Activated T-cell treated with anti-CD3 and anti-CD28 coated beads, Interleukin-2, amount 50 U/mL, for 72 hours (primary cell): Measurements from ENCODE around the gene ERICH3. TPM values are rescaled to one million over a fixed set of nuclear protein-coding genes. Genes with fewer than 3 reads are reported as not detected.
A peak's percentile ranks its signal among the peaks of the same experiment; 100 is the strongest.

Source experiments
- ATAC-seq, 2 donors: fragments of 150-1000 bp; cut with Tn5 transposase; replicated peaks in 1 of 2; 2 replicates each; pipeline ENCODE4 v1.10.0; 2021; ENCODE audit warnings: moderate library complexity in 2 of 2, mild to moderate bottlenecking in 1 of 2
- DNase-seq, 2 donors: peaks; one replicate each; pipeline ENCODE4 v3.0.0; 2021 to 2022; ENCODE audit warnings: mixed read lengths in 1 of 2
- H3K27ac Mint-ChIP-seq: one replicate; pipeline ENCODE4 v1.8.0; 2022; ENCODE audit warnings: mild to moderate bottlenecking, moderate library complexity, mixed read lengths
- H3K27me3 Mint-ChIP-seq: one replicate; pipeline ENCODE4 v1.8.0; 2022; ENCODE audit warnings: low read depth, mixed read lengths
- H3K36me3 Mint-ChIP-seq, 2 donors: one replicate each; pipeline ENCODE4 v1.8.0; 2022; ENCODE audit warnings: mixed read lengths in 2 of 2, mild to moderate bottlenecking in 1 of 2; ENCODE audit not compliant: insufficient read depth in 2 of 2
- H3K4me1 Mint-ChIP-seq: one replicate; pipeline ENCODE4 v1.8.0; 2022; ENCODE audit warnings: low read depth, mixed read lengths
- H3K4me3 Mint-ChIP-seq, 2 donors: one replicate each; pipeline ENCODE4 v1.8.0; 2022; ENCODE audit warnings: mild to moderate bottlenecking in 2 of 2, mixed read lengths in 2 of 2, moderate library complexity in 2 of 2
- H3K9me3 Mint-ChIP-seq, 2 donors: one replicate each; pipeline ENCODE4 v1.8.0; 2022; ENCODE audit warnings: mixed read lengths in 2 of 2
- total RNA-seq, 2 donors: library from RNA; stranded (reverse); gene quantifications; one replicate each; pipeline ENCODE4 v1.2.3, GENCODE V29; 2022

ERICH3 gene
- total RNA-seq, 2 donors from 2014 or later = not detected

DNA sequence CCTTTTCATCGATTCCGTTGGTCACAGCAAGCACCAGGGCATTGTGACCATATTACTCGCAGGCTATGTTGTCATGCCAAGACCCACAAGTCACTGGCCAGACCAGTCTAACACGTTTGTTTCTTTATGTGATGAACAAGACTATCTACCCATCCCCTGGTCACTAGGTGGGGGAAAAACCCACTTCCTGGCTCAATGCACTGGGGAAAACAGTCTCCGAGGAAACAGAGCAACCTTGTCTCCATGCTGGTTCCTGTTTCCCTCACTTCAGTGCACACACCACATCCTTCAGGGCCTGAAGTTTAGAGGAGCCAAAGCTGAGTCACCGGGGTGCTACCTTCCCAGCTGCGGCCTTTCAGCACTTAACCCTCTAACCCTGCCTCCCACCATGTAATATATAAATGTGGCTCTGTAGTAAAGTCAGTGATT, 20.9 kb downstream of the ERICH3 start:
- no peak overlapping the region for H3K4me3 Mint-ChIP-seq
- no peak overlapping the region for H3K27ac Mint-ChIP-seq
- peaks cover 6% of the 10 kb centered on the region for H3K27me3 Mint-ChIP-seq

DNA sequence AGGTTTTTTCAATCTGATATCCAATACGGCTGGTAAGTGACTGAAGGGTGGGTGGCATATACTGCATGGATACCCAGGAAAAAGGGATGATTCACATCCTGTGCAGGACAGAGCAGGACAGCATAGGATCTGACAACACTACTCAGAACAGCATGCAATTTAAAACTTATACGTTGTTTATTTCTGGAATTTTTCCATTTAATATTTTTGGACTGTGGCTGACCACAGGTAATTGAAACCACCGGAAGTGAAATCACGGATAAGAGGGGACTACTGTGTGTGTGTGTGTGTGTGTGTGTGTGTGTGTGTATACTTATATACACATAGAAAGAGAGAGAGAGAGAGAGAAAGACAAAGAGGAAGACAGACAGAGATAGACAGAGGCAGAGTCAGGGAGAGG, 23.0 kb downstream of the ERICH3 start:
- H3K27me3 Mint-ChIP-seq = peaks cover 6% of the 10 kb centered on the region
- ATAC-seq (no peak), DNase-seq (no peak)
- no peaks in the 10 kb centered on the region for H3K36me3 Mint-ChIP-seq
- H3K4me1 Mint-ChIP-seq = no peaks in the 10 kb centered on the region
- no peak overlapping the region for H3K4me3 Mint-ChIP-seq
- no peak overlapping the region for H3K27ac Mint-ChIP-seq
- no peaks in the 10 kb centered on the region for H3K9me3 Mint-ChIP-seq

More for the DNA sequence above, 20.9 kb downstream of the ERICH3 start:
- Mint-ChIP-seq H3K9me3 (no peaks in the 10 kb centered on the region), H3K36me3 (no peaks in the 10 kb centered on the region), H3K4me1 (no peaks in the 10 kb centered on the region)
- ATAC-seq (peak in 1 of 2 donors; percentile 15), DNase-seq (no peak)

GRCh38 chr1:74641876-74642275, 31.7 kb downstream of the ERICH3 start:
- Mint-ChIP-seq H3K27ac (no peak overlapping the region), H3K4me3 (no peak overlapping the region), H3K27me3 (peaks cover 20% of the 10 kb centered on the region), H3K9me3 (peaks cover 0 to 3% of the 10 kb centered on the region in 2 donors), H3K36me3 (no peaks in the 10 kb centered on the region), H3K4me1 (no peaks in the 10 kb centered on the region)
- ATAC-seq (no peak), DNase-seq (no peak)

- H3K27me3 Mint-ChIP-seq = peaks cover 20% of the 10 kb centered on the region
- H3K27ac Mint-ChIP-seq = no peak overlapping the region
- no peaks in the 10 kb centered on the region for H3K36me3 Mint-ChIP-seq
- no peak overlapping the region for H3K4me3 Mint-ChIP-seq
- H3K9me3 Mint-ChIP-seq = peaks cover 0 to 3% of the 10 kb centered on the region in 2 donors
- H3K4me1 Mint-ChIP-seq = no peaks in the 10 kb centered on the region
- ATAC-seq (no peak), DNase-seq (no peak)
Observed at GRCh38 chr1:74641161-74641560, 32.4 kb downstream of the ERICH3 start.

- DNase-seq (no peak), ATAC-seq (no peak)
- H3K27ac Mint-ChIP-seq = no peak overlapping the region
- no peaks in the 10 kb centered on the region for H3K9me3 Mint-ChIP-seq
- no peaks in the 10 kb centered on the region for H3K4me1 Mint-ChIP-seq
- H3K36me3 Mint-ChIP-seq = no peaks in the 10 kb centered on the region
- H3K4me3 Mint-ChIP-seq = no peak overlapping the region
- H3K27me3 Mint-ChIP-seq = peaks cover 9% of the 10 kb centered on the region
Observed at GRCh38 chr1:74637296-74637695, 36.3 kb downstream of the ERICH3 start.

DNA sequence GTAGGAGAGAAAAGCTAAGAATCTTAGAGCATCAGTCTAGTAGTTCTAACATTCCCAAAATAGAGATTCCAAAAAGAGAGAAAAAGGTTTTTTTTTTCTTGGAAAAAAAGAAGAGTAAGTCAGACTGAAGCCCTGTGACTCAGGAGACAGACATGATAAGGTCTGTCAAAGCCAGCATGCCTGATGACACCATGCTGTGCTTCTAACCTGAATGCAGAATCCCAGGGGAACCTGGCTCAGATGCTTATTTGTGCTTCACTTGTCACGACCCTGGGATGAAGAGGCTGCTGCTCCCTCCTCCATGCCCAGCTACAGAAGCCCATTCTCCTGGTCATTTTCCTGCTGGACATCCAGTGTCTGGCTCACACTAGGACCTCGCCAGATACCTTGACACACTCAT, 44.3 kb downstream of the ERICH3 start:
- no peaks in the 10 kb centered on the region for H3K4me1 Mint-ChIP-seq
- H3K36me3 Mint-ChIP-seq = no peaks in the 10 kb centered on the region
- no peak for DNase-seq
- ATAC-seq = no peak
- H3K9me3 Mint-ChIP-seq = peaks cover 0 to 2% of the 10 kb centered on the region in 2 donors
- no peak overlapping the region for H3K4me3 Mint-ChIP-seq
- H3K27ac Mint-ChIP-seq = no peak overlapping the region
- peaks cover 6% of the 10 kb centered on the region for H3K27me3 Mint-ChIP-seq

- no peak for ATAC-seq
Observed at GRCh38 chr1:74623716-74624115, 49.9 kb downstream of the ERICH3 start.

DNA sequence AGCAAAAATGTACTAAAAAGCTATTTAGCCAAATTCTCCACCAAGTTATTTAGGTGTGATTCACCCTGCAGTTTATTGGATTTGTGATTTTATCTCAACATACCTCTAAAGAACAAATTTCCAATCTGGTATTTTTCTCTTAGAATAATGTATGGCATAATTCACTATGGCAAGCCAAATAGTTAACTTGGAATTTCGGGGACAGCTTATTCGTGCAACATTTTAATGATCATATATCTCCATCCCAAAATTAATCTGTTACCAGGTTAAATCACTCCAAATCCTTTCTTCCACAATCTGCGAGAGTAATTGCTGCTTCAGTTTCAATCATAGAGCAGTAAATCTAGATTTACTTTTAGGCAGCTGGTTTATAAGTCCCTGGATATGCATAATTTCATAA, 53.4 kb downstream of the ERICH3 start:
- Mint-ChIP-seq H3K36me3 (no peaks in the 10 kb centered on the region), H3K27ac (no peak overlapping the region), H3K9me3 (no peaks in the 10 kb centered on the region), H3K4me3 (no peak overlapping the region), H3K27me3 (no peaks in the 10 kb centered on the region), H3K4me1 (no peaks in the 10 kb centered on the region)
- ATAC-seq = no peak
- DNase-seq = no peak

More at GRCh38 chr1:74623716-74624115, 49.9 kb downstream of the ERICH3 start:
- Mint-ChIP-seq H3K36me3 (no peaks in the 10 kb centered on the region), H3K27ac (no peak overlapping the region), H3K9me3 (peaks cover 0 to 2% of the 10 kb centered on the region in 2 donors), H3K27me3 (peaks cover 6% of the 10 kb centered on the region), H3K4me3 (no peak overlapping the region), H3K4me1 (no peaks in the 10 kb centered on the region)
- DNase-seq = no peak

GRCh38 chr1:74618974-74619373, 54.6 kb downstream of the ERICH3 start:
- no peaks in the 10 kb centered on the region for H3K9me3 Mint-ChIP-seq
- ATAC-seq = no peak

DNA sequence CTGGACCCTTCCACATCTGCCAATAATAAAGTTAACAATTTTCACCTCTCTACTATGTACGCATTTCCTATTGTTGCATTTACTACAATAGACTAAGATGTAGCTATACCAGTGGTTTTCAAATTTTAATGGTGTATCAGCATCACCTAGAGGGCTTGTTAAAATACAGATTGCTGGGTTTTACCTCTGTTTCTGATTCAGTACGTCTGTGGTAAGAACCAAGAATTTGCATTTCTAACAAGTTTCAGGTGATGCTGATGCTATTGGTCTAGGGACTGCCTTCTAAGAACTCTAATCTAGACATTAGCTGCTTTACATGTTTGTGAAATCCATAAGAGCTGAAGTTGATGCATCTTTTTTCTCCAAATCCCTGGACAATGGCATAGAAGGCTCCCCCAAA, 59.7 kb downstream of the ERICH3 start:
- no peaks in the 10 kb centered on the region for H3K36me3 Mint-ChIP-seq
- H3K27ac Mint-ChIP-seq = no peak overlapping the region
- no peaks in the 10 kb centered on the region for H3K4me1 Mint-ChIP-seq
- no peak for ATAC-seq
- no peak overlapping the region for H3K4me3 Mint-ChIP-seq
- H3K9me3 Mint-ChIP-seq = no peaks in the 10 kb centered on the region
- H3K27me3 Mint-ChIP-seq = no peaks in the 10 kb centered on the region
- no peak for DNase-seq

More at GRCh38 chr1:74618974-74619373, 54.6 kb downstream of the ERICH3 start:
- H3K27me3 Mint-ChIP-seq = no peaks in the 10 kb centered on the region
- H3K4me3 Mint-ChIP-seq = no peak overlapping the region
- no peaks in the 10 kb centered on the region for H3K36me3 Mint-ChIP-seq
- no peak for DNase-seq
- no peak overlapping the region for H3K27ac Mint-ChIP-seq
- H3K4me1 Mint-ChIP-seq = no peaks in the 10 kb centered on the region

DNA sequence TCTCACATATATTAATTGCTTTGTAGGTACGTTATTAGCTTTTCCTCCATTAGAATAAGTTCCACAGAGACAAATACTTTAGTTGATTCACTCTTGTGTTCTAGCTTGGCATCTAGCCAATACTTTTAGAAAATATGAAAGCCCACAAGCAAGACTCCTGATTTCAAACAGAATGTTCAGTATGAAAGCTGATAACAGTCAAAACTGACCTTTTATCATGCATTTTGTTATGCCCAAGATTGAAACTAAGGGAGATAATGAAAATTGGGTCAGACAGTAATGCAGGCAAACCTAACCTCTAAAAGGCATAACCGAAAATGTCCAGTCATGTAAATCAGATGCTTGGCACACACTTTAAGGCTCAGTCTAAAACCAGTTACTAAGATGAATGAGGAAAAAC, 61.7 kb downstream of the ERICH3 start:
- H3K4me3 Mint-ChIP-seq = no peak overlapping the region
- DNase-seq (no peak), ATAC-seq (no peak)
- no peak overlapping the region for H3K27ac Mint-ChIP-seq
- H3K9me3 Mint-ChIP-seq = no peaks in the 10 kb centered on the region
- no peaks in the 10 kb centered on the region for H3K4me1 Mint-ChIP-seq
- no peaks in the 10 kb centered on the region for H3K36me3 Mint-ChIP-seq
- no peaks in the 10 kb centered on the region for H3K27me3 Mint-ChIP-seq

- no peak for ATAC-seq
- peaks cover 0 to 1% of the 10 kb centered on the region in 2 donors for H3K9me3 Mint-ChIP-seq
- DNase-seq = no peak
- no peaks in the 10 kb centered on the region for H3K36me3 Mint-ChIP-seq
- H3K27ac Mint-ChIP-seq = no peak overlapping the region
- no peaks in the 10 kb centered on the region for H3K27me3 Mint-ChIP-seq
- H3K4me3 Mint-ChIP-seq = no peak overlapping the region
- H3K4me1 Mint-ChIP-seq = no peaks in the 10 kb centered on the region
Observed at GRCh38 chr1:74610961-74611360, 62.6 kb downstream of the ERICH3 start.

GRCh38 chr1:74609810-74610371, 63.7 kb downstream of the ERICH3 start:
- Mint-ChIP-seq H3K4me1 (no peaks in the 10 kb centered on the region), H3K27ac (no peak overlapping the region), H3K27me3 (no peaks in the 10 kb centered on the region), H3K4me3 (no peak overlapping the region), H3K36me3 (no peaks in the 10 kb centered on the region), H3K9me3 (peaks cover 0 to 3% of the 10 kb centered on the region in 2 donors)
- ATAC-seq (no peak), DNase-seq (no peak)

DNA sequence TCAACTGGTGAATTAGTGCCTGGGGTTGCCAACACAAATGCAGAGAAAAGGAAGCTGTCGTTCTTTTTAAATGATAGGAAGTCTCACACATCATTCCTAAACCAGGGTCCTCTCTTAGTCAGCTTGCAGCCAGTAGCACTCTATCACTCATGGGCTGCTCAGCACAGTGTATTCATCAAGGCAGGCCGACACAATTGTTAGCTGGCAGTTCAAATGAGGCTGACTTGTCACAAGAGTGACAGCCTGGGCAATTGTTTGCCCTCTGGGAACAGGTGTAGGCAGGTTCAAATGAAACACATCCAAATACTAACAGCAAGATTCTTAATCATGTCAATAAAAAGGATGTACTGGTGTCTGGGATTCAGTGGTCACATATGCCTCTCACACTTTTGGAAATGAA, 76.9 kb downstream of the ERICH3 start:
- no peaks in the 10 kb centered on the region for H3K4me1 Mint-ChIP-seq
- H3K27ac Mint-ChIP-seq = no peak overlapping the region
- H3K9me3 Mint-ChIP-seq = no peaks in the 10 kb centered on the region
- H3K27me3 Mint-ChIP-seq = no peaks in the 10 kb centered on the region
- no peaks in the 10 kb centered on the region for H3K36me3 Mint-ChIP-seq
- ATAC-seq (no peak), DNase-seq (no peak)
- H3K4me3 Mint-ChIP-seq = no peak overlapping the region
